OCI-LY7 (cell line): ENCODE results near the gene TMEM151B. TPM values are rescaled to one million over a fixed set of nuclear protein-coding genes. Genes with fewer than 3 reads are reported as not detected.

Experiments
- BruUV-seq: library from RNA; stranded (reverse); fragments of 400-500 nt; replicated peaks from 2 replicates; lab custom pipeline; 2021; lab: Mats Ljungman, UMichigan
- CTCF ChIA-PET: fragments of 300-600 bp; sonication (Branson Sonifier 250); formaldehyde crosslinking; loops from one replicate; lab custom pipeline; 2022; ENCODE audit warnings: antibody characterized with exemption; ENCODE audit not compliant: unreplicated experiment; lab: Charles Lee
- POLR2A ChIA-PET: fragments of 300-600 bp; sonication (Branson Sonifier 250); formaldehyde crosslinking; loops from one replicate; lab custom pipeline; 2022; ENCODE audit warnings: antibody characterized with exemption; lab: Charles Lee
- DNase-seq: peaks from one replicate; pipeline ENCODE4 v3.0.0-alpha.2; 2015; ENCODE audit warnings: low spot score
- H2AFZ ChIP-seq: fragments of 200-600 bp; sonication (generic), shearing (Covaris generic); 2 replicates; pipeline ENCODE4 v1.6.1; 2014; ENCODE audit warnings: mild to moderate bottlenecking, antibody characterized with exemption, low read length, moderate library complexity
- H3K27ac ChIP-seq: fragments of 200-600 bp; sonication (generic); 2 replicates; pipeline ENCODE4 v1.5.1; 2014; ENCODE audit warnings: mixed run types, low read depth, mild to moderate bottlenecking, moderate library complexity, low read length, inconsistent platforms; ENCODE audit not compliant: poor library complexity, severe bottlenecking
- H3K36me3 ChIP-seq: fragments of 200-600 bp; sonication (generic); 2 replicates; pipeline ENCODE4 v1.6.1; 2014; ENCODE audit warnings: mild to moderate bottlenecking, antibody characterized with exemption, low read length, moderate library complexity, mixed read lengths; ENCODE audit not compliant: insufficient read depth
- H3K4me1 ChIP-seq: fragments of 200-600 bp; sonication (generic); 2 replicates; pipeline ENCODE4 v1.5.1; 2014; ENCODE audit warnings: mild to moderate bottlenecking, low read length; ENCODE audit not compliant: insufficient read depth, poor library complexity, severe bottlenecking
- H3K4me2 ChIP-seq: fragments of 200-600 bp; sonication (generic); 2 replicates; pipeline ENCODE4 v1.6.1; 2014; ENCODE audit warnings: mild to moderate bottlenecking, low read length
- H3K4me3 ChIP-seq: fragments of 200-600 bp; sonication (generic); 2 replicates; pipeline ENCODE4 v1.5.1; 2014; ENCODE audit warnings: mild to moderate bottlenecking, low read depth, low read length; ENCODE audit not compliant: poor library complexity, severe bottlenecking
- H3K79me2 ChIP-seq: fragments of 200-600 bp; sonication (generic); 2 replicates; pipeline ENCODE4 v1.6.1; 2016; ENCODE audit warnings: low read depth, mild to moderate bottlenecking, low read length, moderate library complexity, mixed read lengths; ENCODE audit not compliant: insufficient read depth
- H3K9me2 ChIP-seq: fragments of 200-600 bp; sonication (generic); 2 replicates; pipeline ENCODE4 v1.6.1; 2016; ENCODE audit warnings: mild to moderate bottlenecking, low read length, mixed read lengths; ENCODE audit not compliant: insufficient read depth
- H3K9me3 ChIP-seq: fragments of 200-600 bp; sonication (generic); 2 replicates; pipeline ENCODE4 v1.6.1; 2014; ENCODE audit warnings: mild to moderate bottlenecking, mixed run types, low read length, mixed read lengths
- H4K20me1 ChIP-seq: fragments of 200-600 bp; sonication (generic); 2 replicates; pipeline ENCODE4 v1.6.1; 2014; ENCODE audit warnings: mild to moderate bottlenecking, antibody characterized with exemption, low read length, moderate library complexity, mixed read lengths; ENCODE audit not compliant: insufficient read depth
- CTCF ChIP-seq: fragments of 200-600 bp; sonication (generic); conservative IDR thresholded peaks from 2 replicates; pipeline ENCODE4 v1.5.1; 2014; ENCODE audit warnings: mild to moderate bottlenecking, antibody characterized with exemption, low read length, moderate library complexity, mixed read lengths
- EZH2phosphoT487 ChIP-seq: fragments of 200-600 bp; sonication (generic); IDR thresholded peaks from 2 replicates; pipeline ENCODE4 v1.6.1; 2018; ENCODE audit warnings: low read depth, borderline replicate concordance, mild to moderate bottlenecking, mixed run types, antibody characterized with exemption, low read length, moderate library complexity, mixed read lengths
- intact Hi-C: fragments of 100-400 bp; cut with micrococcal nuclease; formaldehyde crosslinking; loops from one replicate; pipeline ENCODE4 v1.10.0; 2022; ENCODE audit not compliant: unreplicated experiment
- total RNA-seq, 2 experiments: library from RNA; depleted of rRNA in 1 of 2; stranded (reverse); fragments of >200 nt in 1 of 2; shearing (Covaris generic) in 1 of 2; gene quantifications; 2 replicates each; pipeline ENCODE4 v1.2.3, GENCODE V29; 2014 to 2022

TMEM151B gene
- total RNA-seq, 2 experiments from 2014 or later: 0.15 TPM; not detected in 1

GRCh38 chr6:44237021-44237812 lies 33.0 kb upstream of the TMEM151B start:
- DNase-seq: peak; percentile 33
- Histone ChIP-seq H4K20me1 (no peaks in the 10 kb centered on the region), H3K79me2 (no peaks in the 10 kb centered on the region), H3K9me3 (no peaks in the 10 kb centered on the region), H3K9me2 (no peaks in the 10 kb centered on the region), H3K4me2 (peak overlapping the region; percentile 84), H3K36me3 (peaks cover 39% of the 10 kb centered on the region; the same call in 1 of the 2 replicates), H2AFZ (peak overlapping the region; percentile 72), H3K4me3 (peak overlapping the region; percentile 57), H3K27ac (no peak overlapping the region), H3K4me1 (peaks cover 24% of the 10 kb centered on the region)
- ChIA-PET POLR2A (interaction anchor here (0.6 kb wide), 1 partner anchor 19 kb away, joined by 4 read pairs; no protein-coding TSS in a partner anchor), CTCF (interaction anchor here (1.6 kb wide), 1 partner anchor 13 kb away, joined by 7 read pairs; no protein-coding TSS in a partner anchor)
- no TSS peak for BruUV-seq
- TF ChIP-seq EZH2phosphoT487 (no peak), CTCF (no peak)
- intact Hi-C loops: loop anchor here (1.0 kb wide), 1 partner anchor 14 kb away; the partner anchor contains the start of gene SLC29A1

GRCh38 chr6:44237813-44238433 lies 32.3 kb upstream of the TMEM151B start:
- no peaks in the 10 kb centered on the region for H3K9me3 ChIP-seq
- H3K4me3 ChIP-seq: peak overlapping the region; percentile 57
- H3K4me1 ChIP-seq: peaks cover 22% of the 10 kb centered on the region
- BruUV-seq: no TSS peak
- intact Hi-C loops: loop anchor here (1.0 to 2.0 kb wide), 3 partner anchors 15 to 141 kb away; partner anchors contain the start of gene SLC29A1
- no peaks in the 10 kb centered on the region for H3K79me2 ChIP-seq
- CTCF ChIA-PET: interaction anchor here (1.6 kb wide), 1 partner anchor 14 kb away, joined by 7 read pairs; no protein-coding TSS in a partner anchor
- no peaks in the 10 kb centered on the region for H4K20me1 ChIP-seq
- peak overlapping the region; percentile 84 for H3K4me2 ChIP-seq
- POLR2A ChIA-PET: no interaction called here
- H3K9me2 ChIP-seq: no peaks in the 10 kb centered on the region
- peak overlapping the region; percentile 72 for H2AFZ ChIP-seq
- TF ChIP-seq CTCF (peak; percentile 96), EZH2phosphoT487 (no peak)
- H3K27ac ChIP-seq: no peak overlapping the region
- peak; percentile 84 for DNase-seq
- H3K36me3 ChIP-seq: peaks cover 32% of the 10 kb centered on the region; the same call in 1 of the 2 replicates
